Endodermal cell (in vitro differentiated cells): Measurements from ENCODE around the gene CARM1. TPM values are rescaled to one million over a fixed set of nuclear protein-coding genes. Genes with fewer than 3 reads are reported as not detected.

Experiments
- DNase-seq: peaks from one replicate; pipeline ENCODE4 v3.0.0-alpha.2; 2017
- H3K27ac ChIP-seq: 2 replicates; pipeline ENCODE4 v1.5.1; 2013; ENCODE audit warnings: mild to moderate bottlenecking, low read depth, low read length, moderate library complexity
- H3K27me3 ChIP-seq: 2 replicates; pipeline ENCODE4 v1.6.1; 2013; ENCODE audit warnings: mild to moderate bottlenecking, low read length, moderate library complexity; ENCODE audit not compliant: insufficient read depth, control insufficient read depth, poor library complexity, severe bottlenecking
- H3K36me3 ChIP-seq: 2 replicates; pipeline ENCODE4 v1.7.0; 2013; ENCODE audit warnings: mild to moderate bottlenecking, low read length, moderate library complexity; ENCODE audit not compliant: control insufficient read depth, insufficient read depth
- H3K4me1 ChIP-seq: one replicate; pipeline ENCODE4 v1.7.0; 2013; ENCODE audit warnings: low read length; ENCODE audit not compliant: control insufficient read depth, insufficient read depth
- H3K4me3 ChIP-seq: 2 replicates; pipeline ENCODE4 v1.5.1; 2013; ENCODE audit warnings: mild to moderate bottlenecking, low read length, moderate library complexity
- H3K9ac ChIP-seq: 2 replicates; pipeline ENCODE4 v1.6.1; 2013; ENCODE audit warnings: mild to moderate bottlenecking, low read length, moderate library complexity; ENCODE audit not compliant: poor library complexity, severe bottlenecking; ENCODE audit errors: extremely low read depth
- H3K9me3 ChIP-seq: 2 replicates; pipeline ENCODE4 v1.6.1; 2013; ENCODE audit warnings: mild to moderate bottlenecking, low read length, moderate library complexity; ENCODE audit not compliant: control insufficient read depth
- H3K27ac Mint-ChIP-seq: 2 replicates; pipeline ENCODE4 v1.8.0; 2020; ENCODE audit warnings: mixed read lengths
- H3K27me3 Mint-ChIP-seq: 2 replicates; pipeline ENCODE4 v1.8.0; 2021; ENCODE audit warnings: mild to moderate bottlenecking, mixed read lengths; ENCODE audit not compliant: insufficient read depth
- H3K36me3 Mint-ChIP-seq: 2 replicates; pipeline ENCODE4 v1.8.0; 2020; ENCODE audit warnings: low read depth, mixed read lengths
- H3K4me1 Mint-ChIP-seq: 2 replicates; pipeline ENCODE4 v1.8.0; 2020; ENCODE audit warnings: mixed read lengths
- H3K4me3 Mint-ChIP-seq: 2 replicates; pipeline ENCODE4 v1.8.0; 2020; ENCODE audit warnings: mild to moderate bottlenecking, moderate library complexity, mixed read lengths
- H3K9me3 Mint-ChIP-seq: 2 replicates; pipeline ENCODE4 v1.8.0; 2020; ENCODE audit warnings: mild to moderate bottlenecking, mixed read lengths
- CTCF ChIP-seq: fragments of 200-600 bp; sonication (generic); conservative IDR thresholded peaks from 2 replicates; pipeline ENCODE4 v1.5.0; 2021; ENCODE audit warnings: antibody characterized with exemption, mild to moderate bottlenecking
- WGBS, 2 experiments: methylation state at CpG; one replicate each; pipeline versions ENCODE4 v1.1.5 to v1.1.7; 2013; ENCODE audit warnings: missing lambda C conversion rate in 2 of 2, mixed read lengths in 1 of 2; ENCODE audit not compliant: insufficient coverage in 1 of 2, insufficient read length in 1 of 2; 5-methylcytosine and 5-hydroxymethylcytosine counted together
- total RNA-seq, 2 donors: library from RNA; stranded (reverse); fragmentation: NEBNext Ultra II Directional in 1 of 2; extraction: Animal tissue kit (Norgen Biotek cat#: 25700) in 1 of 2; gene quantifications; 2 replicates in 1 of 2; 3 replicates in 1 of 2; pipeline ENCODE4 v1.2.1, GENCODE V29; 2021

Gene CARM1
- total RNA-seq, 2 donors from 2014 or later = 80.6 to 86.6 TPM

- H3K4me3 ChIP-seq = no peak overlapping the region
- 92 to 97% methylated on average over 7 of the region's 7 CpGs for WGBS, 2 experiments
- peak; percentile 31 for DNase-seq
- Mint-ChIP-seq H3K36me3 (peaks cover 8% of the 10 kb centered on the region), H3K4me3 (no peak overlapping the region), H3K27me3 (no peaks in the 10 kb centered on the region), H3K4me1 (peaks cover 18% of the 10 kb centered on the region), H3K9me3 (no peaks in the 10 kb centered on the region), H3K27ac (peak overlapping the region; percentile 70)
- H3K9ac ChIP-seq = no peak overlapping the region
- no peaks in the 10 kb centered on the region for H3K4me1 ChIP-seq
- no peak for TF ChIP-seq CTCF
- H3K36me3 ChIP-seq = peaks cover 2% of the 10 kb centered on the region
- peak overlapping the region; percentile 49 for H3K27ac ChIP-seq
- H3K9me3 ChIP-seq = no peaks in the 10 kb centered on the region
- H3K27me3 ChIP-seq = no peaks in the 10 kb centered on the region
Observed at GRCh38 chr19:10896851-10897526, 25.6 kb downstream of the CARM1 start.

- no peak for TF ChIP-seq CTCF
- Histone ChIP-seq H3K9me3 (peaks cover 7% of the 10 kb centered on the region), H3K27ac (no peak overlapping the region), H3K4me3 (no peak overlapping the region), H3K9ac (no peak overlapping the region), H3K27me3 (no peaks in the 10 kb centered on the region), H3K4me1 (no peaks in the 10 kb centered on the region), H3K36me3 (peaks cover 2% of the 10 kb centered on the region)
- H3K27ac Mint-ChIP-seq = peak overlapping the region; percentile 44
- H3K4me1 Mint-ChIP-seq = peaks cover 13% of the 10 kb centered on the region
- peaks cover 12% of the 10 kb centered on the region for H3K9me3 Mint-ChIP-seq
- H3K4me3 Mint-ChIP-seq = no peak overlapping the region
- WGBS, 2 experiments = 86 to 100% methylated on average over 2 to 10 of the region's 10 CpGs
- no peak for DNase-seq
- no peaks in the 10 kb centered on the region for H3K27me3 Mint-ChIP-seq
- H3K36me3 Mint-ChIP-seq = peaks cover 17% of the 10 kb centered on the region
Observed at GRCh38 chr19:10898633-10899032, 27.3 kb downstream of the CARM1 start.

- H3K4me1 ChIP-seq = no peaks in the 10 kb centered on the region
- H3K27me3 ChIP-seq = no peaks in the 10 kb centered on the region
- peaks cover 7% of the 10 kb centered on the region for H3K9me3 ChIP-seq
- Mint-ChIP-seq H3K27me3 (no peaks in the 10 kb centered on the region), H3K4me3 (no peak overlapping the region), H3K36me3 (peaks cover 20% of the 10 kb centered on the region), H3K9me3 (peaks cover 14% of the 10 kb centered on the region), H3K4me1 (peaks cover 9% of the 10 kb centered on the region), H3K27ac (no peak overlapping the region)
- no peak overlapping the region for H3K9ac ChIP-seq
- H3K36me3 ChIP-seq = no peaks in the 10 kb centered on the region
- TF ChIP-seq CTCF = no peak
- H3K27ac ChIP-seq = no peak overlapping the region
- DNase-seq = no peak
- H3K4me3 ChIP-seq = no peak overlapping the region
- WGBS, 2 experiments = 94 to 100% methylated on average over 5 to 10 of the region's 10 CpGs
Observed at GRCh38 chr19:10899151-10899653, 27.8 kb downstream of the CARM1 start.
